HUDEP-2 (cell line): ENCODE measurements around the gene SLC6A11.
A peak's percentile ranks its signal among the peaks of the same experiment; 100 is the strongest.

ENCODE experiments used
- DNase-seq, 76 experiments: peaks; one replicate each; lab custom pipeline; 2025; ENCODE audit not compliant: unreplicated experiment in 76 of 76; lab: John Stamatoyannopoulos, UW

SLC6A11 gene

DNA sequence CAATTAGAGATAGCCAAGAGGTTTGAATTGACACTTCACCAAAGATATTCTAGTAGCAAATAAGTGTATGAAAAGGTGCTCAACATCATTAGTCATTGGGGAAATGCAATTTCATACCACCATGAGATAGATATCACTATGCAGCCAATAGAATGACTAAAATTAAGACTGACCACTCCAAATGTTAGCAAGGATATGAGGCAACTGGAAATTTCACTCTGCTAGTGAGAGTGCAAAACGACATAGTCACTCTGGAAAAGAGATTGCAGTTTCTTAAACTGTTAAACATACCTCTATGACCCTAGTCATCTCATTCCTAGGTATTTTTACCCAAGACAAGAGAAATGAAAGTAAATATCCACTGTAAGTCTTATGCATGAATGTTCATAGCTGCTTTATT, 27.6 kb upstream of the SLC6A11 start:
- no peak for DNase-seq

- DNase-seq: no peak
Measured at GRCh38 chr3:10790713-10791112, 25.3 kb upstream of the SLC6A11 start.

GRCh38 chr3:10792208-10792607, 23.8 kb upstream of the SLC6A11 start:
- DNase-seq: no peak

- no peak for DNase-seq
Measured at GRCh38 chr3:10798600-10799367, 17.2 kb upstream of the SLC6A11 start.

GRCh38 chr3:10804183-10804648, 11.8 kb upstream of the SLC6A11 start:
- DNase-seq: no peak

GRCh38 chr3:10806006-10806405, 10.0 kb upstream of the SLC6A11 start:
- no peak for DNase-seq

- no peak for DNase-seq
Measured at GRCh38 chr3:10808130-10808735, 7.8 kb upstream of the SLC6A11 start.

GRCh38 chr3:10808974-10809373, 7.1 kb upstream of the SLC6A11 start:
- DNase-seq: no peak

- no peak for DNase-seq
Measured at GRCh38 chr3:10810376-10810775, 5.7 kb upstream of the SLC6A11 start.

- DNase-seq: no peak
Measured at GRCh38 chr3:10813425-10813824, 2.6 kb upstream of the SLC6A11 start.

- no peak for DNase-seq
Measured at GRCh38 chr3:10814623-10815022, 1.4 kb upstream of the SLC6A11 start.

- no peak for DNase-seq
Measured at GRCh38 chr3:10815487-10815886, 541 bp upstream of the SLC6A11 start.

DNA sequence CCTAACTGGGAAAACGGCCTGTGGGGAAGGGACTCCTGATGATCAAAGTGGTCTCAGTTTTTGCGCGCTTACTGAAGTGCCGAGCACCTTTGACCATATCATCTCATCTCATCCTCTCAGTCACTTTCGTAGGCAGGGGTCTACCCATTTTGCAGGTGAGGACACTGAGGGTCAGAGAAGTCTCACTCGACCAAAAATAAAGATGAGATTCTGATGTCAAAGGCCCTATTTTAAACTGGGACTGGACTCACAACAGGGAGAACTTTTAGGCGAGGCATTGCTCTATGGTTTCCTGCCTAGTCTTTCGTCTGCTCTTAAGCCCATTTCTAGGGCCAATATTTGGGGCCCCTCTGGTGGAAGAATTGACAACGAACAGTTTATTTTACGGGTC, 830 bp downstream of the SLC6A11 start:
- no peak for DNase-seq

DNA sequence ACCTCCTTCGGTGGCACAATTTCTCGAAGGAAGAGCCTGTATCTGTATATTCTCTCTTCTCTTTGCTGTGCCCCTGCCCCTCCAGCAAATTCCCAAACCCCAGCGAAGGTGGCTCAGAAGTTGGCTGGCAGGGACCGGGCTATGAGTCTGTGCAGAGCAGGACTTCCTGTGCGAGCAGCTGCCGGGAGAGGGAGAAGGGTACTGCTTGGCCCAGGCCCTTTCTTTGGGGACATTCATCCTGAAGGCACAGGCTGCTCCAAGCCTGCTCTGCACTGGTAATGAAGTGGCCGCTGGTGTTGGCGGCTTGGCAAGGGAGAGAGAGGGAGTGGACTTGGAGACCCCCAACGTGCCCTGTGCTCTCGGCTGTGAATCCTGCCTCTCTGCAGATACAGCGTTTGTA, 1.5 kb downstream of the SLC6A11 start:
- no peak for DNase-seq

DNA sequence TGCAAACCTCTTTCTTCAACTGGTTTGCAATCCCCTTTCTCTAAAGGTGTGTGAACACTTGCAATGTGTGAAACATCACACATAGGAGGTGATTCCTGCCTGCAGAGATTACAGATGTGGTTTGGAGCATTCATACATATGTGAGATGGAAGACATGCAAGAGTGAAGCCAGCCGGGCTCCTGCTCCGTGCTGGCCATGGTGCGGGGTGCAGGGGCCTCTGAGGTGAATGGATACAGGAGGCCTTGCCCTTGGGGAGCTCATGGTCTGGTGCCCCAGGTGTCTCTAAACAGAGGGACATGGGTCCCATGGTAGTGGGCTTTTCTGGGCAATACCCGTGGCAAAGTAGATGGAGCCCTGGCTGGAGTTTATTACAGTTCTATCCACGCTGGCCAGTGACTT, 6.0 kb downstream of the SLC6A11 start:
- DNase-seq: no peak

DNA sequence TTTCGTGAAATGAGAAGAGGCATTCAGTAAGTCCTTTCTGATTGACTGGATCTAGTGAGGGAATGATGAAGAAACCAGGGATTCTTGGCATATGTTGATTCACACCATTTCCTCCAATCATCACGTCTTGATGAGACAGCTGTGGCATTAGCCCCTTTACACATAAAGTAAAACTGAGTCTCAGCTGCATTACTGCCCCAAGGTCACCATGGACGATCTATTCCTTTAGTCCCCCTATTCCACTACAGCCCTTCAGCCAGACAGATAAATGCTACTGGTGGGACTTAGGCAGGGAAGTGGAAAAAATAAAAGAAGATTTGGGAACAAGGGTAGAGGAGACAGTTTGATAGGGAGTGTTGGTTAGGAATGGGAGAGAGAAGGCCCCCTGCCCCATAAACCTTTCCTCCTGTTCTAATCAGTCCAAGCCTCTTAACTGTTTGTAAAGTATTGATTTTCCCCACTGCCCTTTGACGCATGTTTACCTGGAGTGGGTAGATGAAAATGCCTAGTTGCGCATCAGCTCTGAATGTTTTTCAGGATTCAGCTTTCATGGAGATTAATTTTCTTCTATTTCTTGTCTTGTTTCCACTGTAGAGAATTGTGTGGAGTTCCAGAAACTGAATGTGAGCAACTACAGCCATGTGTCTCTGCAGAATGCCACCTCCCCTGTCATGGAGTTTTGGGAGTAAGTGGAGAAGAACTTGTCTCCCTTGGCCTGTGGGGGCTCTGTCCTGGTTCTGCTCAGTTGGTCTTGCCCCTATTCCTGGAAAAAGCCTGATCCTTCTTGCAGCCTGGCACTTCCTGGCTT, 6.9 kb downstream of the SLC6A11 start:
- no peak for DNase-seq

- no peak for DNase-seq
Measured at GRCh38 chr3:10823516-10823818, 7.4 kb downstream of the SLC6A11 start.

- DNase-seq: no peak
Measured at GRCh38 chr3:10824468-10824867, 8.4 kb downstream of the SLC6A11 start.

DNA sequence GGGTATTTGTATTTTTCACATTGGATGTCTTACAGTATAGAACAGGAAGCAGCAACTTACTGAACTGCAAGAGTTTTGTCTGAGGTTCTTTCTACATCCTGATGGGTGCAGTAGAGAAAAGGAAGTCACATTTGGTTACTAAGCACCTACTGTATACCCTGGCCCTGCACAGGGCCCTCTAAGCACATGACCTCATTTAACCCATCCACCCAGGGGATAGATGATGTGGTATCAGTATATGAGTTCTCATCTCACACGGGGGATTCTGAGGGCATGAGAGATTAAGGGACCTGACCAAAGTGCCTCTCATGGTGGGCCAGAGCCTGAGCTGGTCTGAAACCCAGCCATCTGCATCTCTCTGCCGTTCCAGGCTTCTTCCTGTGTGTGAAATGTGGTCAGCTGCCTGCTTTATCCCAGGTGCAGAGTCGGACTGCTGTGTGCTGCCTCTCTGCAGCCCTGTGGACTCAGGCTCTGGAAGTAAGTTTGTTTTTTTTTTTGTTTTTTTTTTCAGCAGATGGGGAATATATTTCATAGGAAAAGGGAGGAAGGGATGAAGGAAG, 17.9 kb downstream of the SLC6A11 start:
- DNase-seq: no peak

DNA sequence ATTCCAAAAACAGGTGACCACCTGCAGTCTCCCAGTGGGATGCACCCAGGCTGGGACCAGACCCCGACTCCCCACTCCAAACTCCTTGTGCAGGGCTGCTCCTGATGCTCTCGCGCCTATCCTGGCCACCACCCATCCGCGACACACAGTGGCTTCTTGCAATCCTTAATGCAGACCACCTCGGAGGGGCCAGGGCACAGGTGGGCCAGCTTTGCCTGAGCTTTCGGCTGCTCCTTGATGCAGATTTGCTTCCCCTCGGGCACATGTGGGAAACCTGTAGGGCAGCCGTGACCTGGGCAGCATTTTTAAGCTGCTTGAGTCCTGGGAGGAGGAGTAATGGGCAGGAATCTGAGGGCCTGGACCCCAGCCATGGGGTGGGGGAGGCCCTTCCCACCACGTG, 18.9 kb downstream of the SLC6A11 start:
- no peak for DNase-seq

DNA sequence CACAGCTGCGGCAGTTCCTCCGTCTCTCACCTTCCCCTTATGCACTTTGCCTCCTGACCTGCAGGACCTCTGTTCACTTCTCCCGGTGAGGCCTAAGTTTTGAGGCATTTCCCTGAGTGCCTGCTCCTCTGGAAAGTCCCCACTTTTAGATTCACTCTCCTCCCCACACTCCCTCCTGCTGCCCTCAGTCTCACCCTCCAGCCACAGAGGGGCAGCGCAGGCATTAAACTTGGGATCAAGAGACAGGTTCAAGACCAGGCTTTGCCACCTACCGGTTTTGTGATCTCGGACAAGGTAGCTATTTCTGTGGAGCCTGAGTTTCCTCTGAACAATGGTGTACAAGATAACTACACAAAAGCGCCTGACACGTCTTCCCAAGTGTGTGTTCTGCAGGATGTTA, 19.4 kb downstream of the SLC6A11 start:
- DNase-seq: peak in 1 of 76 experiments; percentile 1
